Jurkat, Clone E6-1 (cell line): ENCODE measurements around the gene ZNF831. TPM values are rescaled to one million over a fixed set of nuclear protein-coding genes. Genes with fewer than 3 reads are reported as not detected.

ENCODE experiments used
- DNase-seq: peaks from one replicate; pipeline ENCODE4 v3.0.0-alpha.2; 2011; ENCODE audit warnings: low read depth, low spot score
- H3K4me3 ChIP-seq: 2 replicates; pipeline ENCODE4 v1.5.1; 2011; ENCODE audit warnings: mild to moderate bottlenecking, low read length, control low read depth, moderate library complexity
- polyA plus RNA-seq: library from polyadenylated mRNA; unstranded; fragments of >200 nt; gene quantifications from one replicate; pipeline ENCODE4 v1.2.1, GENCODE V29; 2012; ENCODE audit warnings: missing spikeins; ENCODE audit not compliant: insufficient read length, insufficient read depth

ZNF831 gene
- polyA plus RNA-seq = 0.76 TPM

- DNase-seq = peak; percentile 59
- peak within 1 kb of the TSS; percentile 49 for H3K4me3 ChIP-seq
These were observed at the start of gene ZNF831 for GRCh38 chr20:59163631-59164530. Gene ZNF831 (plus strand): TSS chr20:59163821. CDS start chr20:59191020, 27,199 bp downstream.

- no peak for DNase-seq
- no peak overlapping the region for H3K4me3 ChIP-seq
These were observed 46.1 kb upstream of the ZNF831 start for GRCh38 chr20:59117526-59117925.

GRCh38 chr20:59118855-59119254 is 44.8 kb upstream of the ZNF831 start:
- H3K4me3 ChIP-seq = no peak overlapping the region
- DNase-seq = no peak

GRCh38 chr20:59120491-59120890 is 43.1 kb upstream of the ZNF831 start:
- no peak for DNase-seq
- H3K4me3 ChIP-seq = no peak overlapping the region

- no peak overlapping the region for H3K4me3 ChIP-seq
- no peak for DNase-seq
These were observed 42.7 kb upstream of the ZNF831 start for GRCh38 chr20:59120919-59121318.

GRCh38 chr20:59121714-59122565 is 41.7 kb upstream of the ZNF831 start:
- no peak for DNase-seq
- H3K4me3 ChIP-seq = no peak overlapping the region

GRCh38 chr20:59122566-59122919 is 41.1 kb upstream of the ZNF831 start:
- DNase-seq = no peak
- H3K4me3 ChIP-seq = no peak overlapping the region

- no peak overlapping the region for H3K4me3 ChIP-seq
- no peak for DNase-seq
These were observed 40.5 kb upstream of the ZNF831 start for GRCh38 chr20:59123011-59123677.

GRCh38 chr20:59123678-59124255 is 39.9 kb upstream of the ZNF831 start:
- H3K4me3 ChIP-seq = no peak overlapping the region
- DNase-seq = no peak

GRCh38 chr20:59124296-59125029 is 39.2 kb upstream of the ZNF831 start:
- no peak overlapping the region for H3K4me3 ChIP-seq
- no peak for DNase-seq

GRCh38 chr20:59125332-59125731 is 38.3 kb upstream of the ZNF831 start:
- no peak for DNase-seq
- no peak overlapping the region for H3K4me3 ChIP-seq

GRCh38 chr20:59125836-59126235 is 37.8 kb upstream of the ZNF831 start:
- no peak for DNase-seq
- no peak overlapping the region for H3K4me3 ChIP-seq

GRCh38 chr20:59127839-59128238 is 35.8 kb upstream of the ZNF831 start:
- no peak for DNase-seq
- H3K4me3 ChIP-seq = no peak overlapping the region

- no peak for DNase-seq
These were observed 31.9 kb upstream of the ZNF831 start for GRCh38 chr20:59131551-59132285.

GRCh38 chr20:59134182-59134581 is 29.4 kb upstream of the ZNF831 start:
- DNase-seq = no peak
- no peak overlapping the region for H3K4me3 ChIP-seq

More at GRCh38 chr20:59131551-59132285, 31.9 kb upstream of the ZNF831 start:
- no peak overlapping the region for H3K4me3 ChIP-seq

GRCh38 chr20:59135093-59135492 is 28.5 kb upstream of the ZNF831 start:
- H3K4me3 ChIP-seq = no peak overlapping the region
- DNase-seq = no peak

- DNase-seq = no peak
- no peak overlapping the region for H3K4me3 ChIP-seq
These were observed 27.6 kb upstream of the ZNF831 start for GRCh38 chr20:59136027-59136426.

GRCh38 chr20:59137532-59137931 is 26.1 kb upstream of the ZNF831 start:
- no peak for DNase-seq
- H3K4me3 ChIP-seq = no peak overlapping the region
